Activated naive CD4-positive, alpha-beta T cell treated with anti-CD3 and anti-CD28 coated beads, Interleukin-2, amount 50 U/mL, for 72 hours (primary cell): Measurements from ENCODE around the gene TWIST2. TPM values are rescaled to one million over a fixed set of nuclear protein-coding genes. Genes with fewer than 3 reads are reported as not detected.

Experiments used
- ATAC-seq, 2 donors: fragments of 150-1000 bp; cut with Tn5 transposase; 2 replicates each; pipeline ENCODE4 v1.10.0; 2021; ENCODE audit warnings: mild to moderate bottlenecking in 2 of 2, moderate library complexity in 2 of 2
- DNase-seq, 2 donors: peaks; one replicate each; pipeline ENCODE4 v3.0.0; 2021 to 2022; ENCODE audit warnings: low spot score in 2 of 2
- H3K27ac Mint-ChIP-seq, 2 donors: one replicate each; pipeline ENCODE4 v1.8.0; 2022; ENCODE audit warnings: mild to moderate bottlenecking in 2 of 2, mixed read lengths in 2 of 2
- H3K36me3 Mint-ChIP-seq, 2 donors: one replicate each; pipeline ENCODE4 v1.8.0; 2022; ENCODE audit warnings: mixed read lengths in 2 of 2
- H3K9me3 Mint-ChIP-seq, 2 donors: one replicate each; pipeline ENCODE4 v1.8.0; 2022; ENCODE audit warnings: mixed read lengths in 2 of 2
- total RNA-seq, 2 donors: library from RNA; stranded (reverse); gene quantifications; one replicate each; pipeline ENCODE4 v1.2.3, GENCODE V29; 2022

TWIST2 gene
- total RNA-seq, 2 donors from 2014 or later, result not detected

GRCh38 chr2:238901461-238902057 is 53.7 kb downstream of the TWIST2 start:
- DNase-seq (no peak), ATAC-seq (no peak)
- no peaks in the 10 kb centered on the region for H3K36me3 Mint-ChIP-seq
- H3K9me3 Mint-ChIP-seq, result no peaks in the 10 kb centered on the region
- H3K27ac Mint-ChIP-seq, result no peak overlapping the region

- no peaks in the 10 kb centered on the region for H3K9me3 Mint-ChIP-seq
Observed at GRCh38 chr2:238902285-238902684, 54.4 kb downstream of the TWIST2 start.

GRCh38 chr2:238903141-238903540 is 55.3 kb downstream of the TWIST2 start:
- ATAC-seq (no peak), DNase-seq (no peak)
- H3K36me3 Mint-ChIP-seq, result no peaks in the 10 kb centered on the region
- H3K27ac Mint-ChIP-seq, result no peak overlapping the region
- no peaks in the 10 kb centered on the region for H3K9me3 Mint-ChIP-seq

More at GRCh38 chr2:238902285-238902684, 54.4 kb downstream of the TWIST2 start:
- ATAC-seq (no peak), DNase-seq (no peak)
- no peaks in the 10 kb centered on the region for H3K36me3 Mint-ChIP-seq
- no peak overlapping the region for H3K27ac Mint-ChIP-seq

GRCh38 chr2:238904177-238904576 is 56.3 kb downstream of the TWIST2 start:
- no peaks in the 10 kb centered on the region for H3K9me3 Mint-ChIP-seq
- DNase-seq (no peak), ATAC-seq (no peak)
- H3K36me3 Mint-ChIP-seq, result no peaks in the 10 kb centered on the region
- H3K27ac Mint-ChIP-seq, result no peak overlapping the region

- ATAC-seq (no peak), DNase-seq (no peak)
- Mint-ChIP-seq H3K36me3 (no peaks in the 10 kb centered on the region), H3K9me3 (no peaks in the 10 kb centered on the region), H3K27ac (no peak overlapping the region)
Observed at GRCh38 chr2:238904716-238905115, 56.8 kb downstream of the TWIST2 start.

GRCh38 chr2:238905224-238905623 is 57.3 kb downstream of the TWIST2 start:
- DNase-seq, result no peak
- Mint-ChIP-seq H3K27ac (no peak overlapping the region), H3K9me3 (no peaks in the 10 kb centered on the region), H3K36me3 (no peaks in the 10 kb centered on the region)
- no peak for ATAC-seq

- Mint-ChIP-seq H3K36me3 (no peaks in the 10 kb centered on the region), H3K9me3 (no peaks in the 10 kb centered on the region), H3K27ac (no peak overlapping the region)
- ATAC-seq (no peak), DNase-seq (no peak)
Observed at GRCh38 chr2:238905644-238906043, 57.8 kb downstream of the TWIST2 start.

- no peaks in the 10 kb centered on the region for H3K36me3 Mint-ChIP-seq
- no peak overlapping the region for H3K27ac Mint-ChIP-seq
- H3K9me3 Mint-ChIP-seq, result no peaks in the 10 kb centered on the region
- DNase-seq (no peak), ATAC-seq (no peak)
Observed at GRCh38 chr2:238906254-238906935, 58.5 kb downstream of the TWIST2 start.

- ATAC-seq (no peak), DNase-seq (no peak)
- no peaks in the 10 kb centered on the region for H3K36me3 Mint-ChIP-seq
- H3K27ac Mint-ChIP-seq, result no peak overlapping the region
- peaks cover 3 to 4% of the 10 kb centered on the region in 2 donors for H3K9me3 Mint-ChIP-seq
Observed at GRCh38 chr2:238906936-238907716, 59.2 kb downstream of the TWIST2 start.

- no peak overlapping the region for H3K27ac Mint-ChIP-seq
- no peaks in the 10 kb centered on the region for H3K36me3 Mint-ChIP-seq
- peaks cover 3 to 4% of the 10 kb centered on the region in 2 donors for H3K9me3 Mint-ChIP-seq
- ATAC-seq (no peak), DNase-seq (no peak)
Observed at GRCh38 chr2:238907717-238908173, 59.9 kb downstream of the TWIST2 start.

GRCh38 chr2:238908960-238909951 is 61.4 kb downstream of the TWIST2 start:
- ATAC-seq (peak; percentile 34 to 36), DNase-seq (peak in 1 of 2 donors; percentile 18)
- no peaks in the 10 kb centered on the region for H3K36me3 Mint-ChIP-seq
- H3K27ac Mint-ChIP-seq, result no peak overlapping the region
- peaks cover 3 to 4% of the 10 kb centered on the region in 2 donors for H3K9me3 Mint-ChIP-seq

GRCh38 chr2:238910751-238911351 is 63.0 kb downstream of the TWIST2 start:
- H3K36me3 Mint-ChIP-seq, result no peaks in the 10 kb centered on the region
- peaks cover 3 to 4% of the 10 kb centered on the region in 2 donors for H3K9me3 Mint-ChIP-seq
- no peak for ATAC-seq
- H3K27ac Mint-ChIP-seq, result no peak overlapping the region
- no peak for DNase-seq

- no peak for DNase-seq
- ATAC-seq, result no peak
- Mint-ChIP-seq H3K9me3 (peaks cover 3 to 4% of the 10 kb centered on the region in 2 donors), H3K36me3 (no peaks in the 10 kb centered on the region), H3K27ac (no peak overlapping the region)
Observed at GRCh38 chr2:238911376-238912227, 63.7 kb downstream of the TWIST2 start.

- DNase-seq, result no peak
- H3K9me3 Mint-ChIP-seq, result peaks cover 3 to 4% of the 10 kb centered on the region in 2 donors
- no peak for ATAC-seq
Observed at GRCh38 chr2:238912228-238912915, 64.5 kb downstream of the TWIST2 start.

More at GRCh38 chr2:238912228-238912915, 64.5 kb downstream of the TWIST2 start:
- H3K27ac Mint-ChIP-seq, result no peak overlapping the region
- H3K36me3 Mint-ChIP-seq, result no peaks in the 10 kb centered on the region
